Measurements from ENCODE around the gene TSPAN18. TPM values are rescaled to one million over a fixed set of nuclear protein-coding genes. Genes with fewer than 3 reads are reported as not detected.
A peak's percentile ranks its signal among the peaks of the same experiment; 100 is the strongest.

TSPAN18 gene
- total and polyA plus RNA-seq, 2 of the 4 experiments (the other 2 are of a cell fraction) = 0.36 to 1.1 TPM

- no peak for TF ChIP-seq USF2 (IDR thresholded peaks at IDR 0.05; ENCODE audit: low read depth, low read length)
- no peak for TF ChIP-seq FOS (IDR thresholded peaks at IDR 0.05; ENCODE audit: low read depth, low read length)
- no peak for TF ChIP-seq POLR2A (IDR thresholded peaks at IDR 0.05; ENCODE audit: low read depth, low read length)
- TF ChIP-seq MXI1 (IDR thresholded peaks at IDR 0.05; ENCODE audit: borderline replicate concordance, low read depth, low read length) = no peak
- TF ChIP-seq MAZ (IDR thresholded peaks at IDR 0.05; ENCODE audit: borderline replicate concordance, low read depth, low read length) = no peak
- TF ChIP-seq RAD21 (IDR thresholded peaks at IDR 0.05; ENCODE audit: low read length) = no peak
- TF ChIP-seq SMC3 (IDR thresholded peaks at IDR 0.05; ENCODE audit: low read depth, low read length) = no peak
- no peak for TF ChIP-seq CHD1 (IDR thresholded peaks at IDR 0.05; ENCODE audit: low read depth, low read length)
- TF ChIP-seq MAFK (IDR thresholded peaks at IDR 0.05; ENCODE audit: low read depth, low read length) = no peak
- TF ChIP-seq CEBPB (IDR thresholded peaks at IDR 0.05; ENCODE audit: low read depth, low read length) = no peak
- TF ChIP-seq RFX5 (IDR thresholded peaks at IDR 0.05; ENCODE audit: low read depth, low read length) = no peak
- no peak for TF ChIP-seq BHLHE40 (IDR thresholded peaks at IDR 0.05; ENCODE audit: low read depth, low read length)
- TF ChIP-seq CTCF (conservative IDR thresholded peaks at IDR 0.05; ENCODE audit: low read depth, low read length) = no peak
- no peak for TF ChIP-seq ELK1 (IDR thresholded peaks at IDR 0.05; ENCODE audit: borderline replicate concordance, low read depth, low read length)
- no peak for TF ChIP-seq RCOR1 (IDR thresholded peaks at IDR 0.05; ENCODE audit: insufficient replicate concordance, low read length)
- no peak for TF ChIP-seq NFE2L2 (IDR thresholded peaks at IDR 0.05; ENCODE audit: low read depth, low read length)
- DNase-seq (peak; percentile 21), ATAC-seq (ENCODE audit: low read depth) (0 out of 2 replicates have a peak, but pooled peaks have one; percentile 24)
- Histone ChIP-seq H3K4me1 (ENCODE audit: control insufficient read depth, insufficient read depth, low read length) (peaks cover 6% of the 10 kb centered on the region; the same call in 1 of the 2 replicates), H2AFZ (replicated peaks; ENCODE audit: low read length, poor library complexity) (no peak overlapping the region), H3K27ac (ENCODE audit: insufficient read depth, low read length) (no peak overlapping the region), H3K23ac (ENCODE audit: low read depth, low read length) (no peak overlapping the region), H3K79me1 (ENCODE audit: low read depth in 1 of 2, low read length in 2 of 2) (no peaks in the 10 kb centered on the region), H3K4me3 (ENCODE audit: insufficient read depth, low read depth, low read length) (no peak overlapping the region), H3K9me1 (ENCODE audit: insufficient read depth, low read length) (no peaks in the 10 kb centered on the region), H4K20me1 (ENCODE audit: insufficient read depth, low read length) (no peaks in the 10 kb centered on the region; the same call in 1 of the 2 replicates), H3K4me2 (ENCODE audit: low read depth, low read length) (no peak overlapping the region), H2BK15ac (ENCODE audit: low read depth, low read length) (no peak overlapping the region), H4K91ac (ENCODE audit: insufficient read depth, low read depth, low read length) (no peak overlapping the region), H3K9ac (ENCODE audit: low read depth, low read length) (no peak overlapping the region), H3K36me3 (ENCODE audit: control insufficient read depth, insufficient read depth, low read length) (no peaks in the 10 kb centered on the region), H4K8ac (ENCODE audit: low read depth in 2 of 2, low read length in 2 of 2) (no peak overlapping the region), H3K27me3 (ENCODE audit: control insufficient read depth, insufficient read depth, low read length) (peaks cover 17% of the 10 kb centered on the region; the same call in 1 of the 2 replicates), H3K14ac (replicated peaks; ENCODE audit: low read depth, low read length) (no peak overlapping the region), H2BK120ac (ENCODE audit: low read depth, low read length) (no peak overlapping the region), H4K5ac (ENCODE audit: low read depth, low read length) (no peak overlapping the region), H3K4ac (ENCODE audit: low read depth, low read length) (no peak overlapping the region), H3K56ac (ENCODE audit: extremely low read depth, insufficient read depth, low read length) (no peak overlapping the region), H2BK20ac (ENCODE audit: low read depth, low read length) (no peak overlapping the region), H3K18ac (ENCODE audit: low read depth, low read length) (no peak overlapping the region; the same call in 1 of the 2 replicates), H2BK5ac (ENCODE audit: low read depth, low read length, poor library complexity, severe bottlenecking) (no peak overlapping the region), H3K9me3 (ENCODE audit: control insufficient read depth, insufficient read depth, low read length) (no peaks in the 10 kb centered on the region), H2AK5ac (ENCODE audit: low read depth, low read length) (no peak overlapping the region), H2AK9ac (replicated peaks; ENCODE audit: low read depth, low read length, poor library complexity) (no peak overlapping the region)
- dilution Hi-C loops (cut with HindIII; ENCODE audit: low sequenced_read_pairs, unreplicated experiment) (no loop called here), in situ Hi-C loops (cut with MboI; ENCODE audit: low sequenced_read_pairs) (no loop called here), intact Hi-C loops (cut with micrococcal nuclease) (no loop called here)
- ChIA-PET POLR2A (ENCODE audit: unreplicated experiment) (no interaction called here), CTCF (no interaction called here)
- WGBS, 2 experiments (ENCODE audit: extremely low coverage in 2 of 2, insufficient read length in 1 of 2) = no CpG with 5 or more reads among the region's 7 CpGs
- BruUV-seq (replicated peaks) = no TSS peak
These were observed 20.6 kb downstream of the TSPAN18 start for GRCh38 chr11:44747316-44747715.

Data from IMR-90 (cell line).